Peyer's patch (tissue), 4 donors: Measurements from ENCODE around the gene NRN1L. TPM values are rescaled to one million over a fixed set of nuclear protein-coding genes. Genes with fewer than 3 reads are reported as not detected.
"Not testable (repeated sequence)": the region's sequence is repeated elsewhere in the genome, so short reads cannot be mapped to it uniquely, and the experiment has no call there.

Experiments
- DNase-seq, 3 donors: peaks; one replicate each; pipeline ENCODE4 v3.0.0-alpha.2; 2017 to 2019
- H3K27ac ChIP-seq, 4 donors: fragments of 200-600 bp; sonication (generic); one replicate each; pipeline ENCODE4 v1.5.1; 2016 to 2019
- H3K27me3 ChIP-seq, 2 donors: fragments of 200-600 bp; sonication (generic); one replicate each; pipeline ENCODE4 v1.5.1; 2019
- H3K36me3 ChIP-seq, 3 donors: fragments of 200-600 bp; sonication (generic); one replicate each; pipeline ENCODE4 v1.5.1; 2016 to 2019
- H3K4me1 ChIP-seq, 4 donors: fragments of 200-600 bp; sonication (generic); one replicate each; pipeline ENCODE4 v1.5.1; 2016 to 2019
- H3K4me3 ChIP-seq, 4 donors: fragments of 200-600 bp; sonication (generic); 1 replicate in 3 of 4; 2 replicates in 1 of 4; pipeline ENCODE4 v1.5.1; 2016 to 2019; ENCODE audit warnings: mild to moderate bottlenecking in 1 of 4
- H3K9me3 ChIP-seq, 4 donors: fragments of 200-600 bp; sonication (generic); one replicate each; pipeline ENCODE4 v1.5.1; 2016 to 2019; ENCODE audit warnings: mild to moderate bottlenecking in 1 of 4
- CTCF ChIP-seq, 6 experiments: fragments of 450-650 bp in 4 of 6; fragments of 200-600 bp in 2 of 6; sonication (generic) in 1 of 6; IDR thresholded peaks; one replicate each; pipeline ENCODE4 v1.5.1; 2017 to 2019; ENCODE audit warnings: antibody characterized with exemption in 6 of 6, mild to moderate bottlenecking in 3 of 6, moderate library complexity in 1 of 6
- POLR2A ChIP-seq, 2 donors: fragments of 450-650 bp; IDR thresholded peaks; one replicate each; pipeline ENCODE4 v1.5.1; 2017; ENCODE audit warnings: antibody characterized with exemption in 2 of 2, mild to moderate bottlenecking in 2 of 2, moderate library complexity in 2 of 2
- total RNA-seq, 4 donors: library from RNA; depleted of rRNA; stranded (reverse); fragments of >200 nt; gene quantifications; one replicate each; pipeline ENCODE4 v1.1.0, GENCODE V29; 2016

Gene NRN1L
- total RNA-seq, 4 donors from 2014 or later: 10.0 TPM; not detected in 3

- H3K36me3 ChIP-seq: peaks cover 0 to 28% (median 0%) of the 10 kb centered on the region in 3 donors
These were observed 21.8 kb upstream of the NRN1L start for GRCh38 chr16:67862623-67863583.

GRCh38 chr16:67864044-67864443 lies 20.6 kb upstream of the NRN1L start:
- H3K9me3 ChIP-seq, DNase-seq, H3K27me3 ChIP-seq, H3K4me3 ChIP-seq: not testable (repeated sequence)
- Histone ChIP-seq H3K27ac (peak overlapping the region in 1 of 4 donors; percentile 63), H3K4me1 (peaks cover 0 to 24% (median 0%) of the 10 kb centered on the region in 4 donors), H3K36me3 (peaks cover 0 to 40% (median 0%) of the 10 kb centered on the region in 3 donors)

More at GRCh38 chr16:67862623-67863583, 21.8 kb upstream of the NRN1L start:
- H3K27ac ChIP-seq: peak overlapping the region in 2 of 4 donors; percentile 27 to 63
- H3K9me3 ChIP-seq: no peaks in the 10 kb centered on the region
- no peaks in the 10 kb centered on the region for H3K27me3 ChIP-seq
- peaks cover 0 to 36% (median 0%) of the 10 kb centered on the region in 4 donors for H3K4me1 ChIP-seq
- no peak for DNase-seq
- TF ChIP-seq POLR2A (IDR thresholded peaks at IDR 0.05) (no peak), CTCF (IDR thresholded peaks at IDR 0.05) (no peak)
- no peak overlapping the region for H3K4me3 ChIP-seq

GRCh38 chr16:67864594-67864993 lies 20.1 kb upstream of the NRN1L start:
- peaks cover 0 to 45% (median 0%) of the 10 kb centered on the region in 3 donors for H3K36me3 ChIP-seq
- TF ChIP-seq CTCF (IDR thresholded peaks at IDR 0.05) (no peak), POLR2A (IDR thresholded peaks at IDR 0.05) (no peak)
- H3K4me3 ChIP-seq: no peak overlapping the region

GRCh38 chr16:67865318-67865717 lies 19.4 kb upstream of the NRN1L start:
- DNase-seq: peak in 1 of 3 donors; percentile 62
- no peak overlapping the region for H3K4me3 ChIP-seq
- no peaks in the 10 kb centered on the region for H3K9me3 ChIP-seq
- TF ChIP-seq POLR2A (IDR thresholded peaks at IDR 0.05) (no peak), CTCF (IDR thresholded peaks at IDR 0.05) (peak in 4 of 6 experiments; percentile 8 to 70 (median 60))
- no peaks in the 10 kb centered on the region for H3K27me3 ChIP-seq
- peaks cover 0 to 51% (median 0%) of the 10 kb centered on the region in 3 donors for H3K36me3 ChIP-seq
- no peak overlapping the region for H3K27ac ChIP-seq
- peaks cover 0 to 24% (median 0%) of the 10 kb centered on the region in 4 donors for H3K4me1 ChIP-seq

More at GRCh38 chr16:67864594-67864993, 20.1 kb upstream of the NRN1L start:
- H3K27ac ChIP-seq: no peak overlapping the region
- H3K4me1 ChIP-seq: peaks cover 0 to 24% (median 0%) of the 10 kb centered on the region in 4 donors
- H3K27me3 ChIP-seq: no peaks in the 10 kb centered on the region
- no peak for DNase-seq
- H3K9me3 ChIP-seq: no peaks in the 10 kb centered on the region

- TF ChIP-seq POLR2A (IDR thresholded peaks at IDR 0.05) (no peak), CTCF (IDR thresholded peaks at IDR 0.05) (no peak)
- Histone ChIP-seq H3K27ac (no peak overlapping the region), H3K27me3 (no peaks in the 10 kb centered on the region), H3K4me1 (peaks cover 0 to 19% (median under 1%) of the 10 kb centered on the region in 4 donors), H3K36me3 (peaks cover 0 to 55% (median 0%) of the 10 kb centered on the region in 3 donors), H3K9me3 (no peaks in the 10 kb centered on the region), H3K4me3 (no peak overlapping the region)
- DNase-seq: no peak
These were observed 16.4 kb upstream of the NRN1L start for GRCh38 chr16:67868290-67868689.

GRCh38 chr16:67869653-67870052 lies 15.0 kb upstream of the NRN1L start:
- H3K4me1 ChIP-seq: peaks cover 0 to 22% (median 11%) of the 10 kb centered on the region in 4 donors
- peaks cover 0 to 55% (median 0%) of the 10 kb centered on the region in 3 donors for H3K36me3 ChIP-seq
- H3K27ac ChIP-seq: no peak overlapping the region
- no peaks in the 10 kb centered on the region for H3K27me3 ChIP-seq
- no peaks in the 10 kb centered on the region for H3K9me3 ChIP-seq
- TF ChIP-seq CTCF (IDR thresholded peaks at IDR 0.05): no peak
- TF ChIP-seq POLR2A (IDR thresholded peaks at IDR 0.05): no peak
- no peak for DNase-seq
- no peak overlapping the region for H3K4me3 ChIP-seq
